Measurements from ENCODE around the gene RELN. TPM values are rescaled to one million over a fixed set of nuclear protein-coding genes. Genes with fewer than 3 reads are reported as not detected.
A peak's percentile ranks its signal among the peaks of the same experiment; 100 is the strongest.

The RELN gene
- total RNA-seq, 1 experiment from 2014 or later: 0.20 TPM

GRCh38 chr7:103879411-103879810 lies 110.0 kb downstream of the RELN start (continued):
- TF ChIP-seq, protein P1, sequence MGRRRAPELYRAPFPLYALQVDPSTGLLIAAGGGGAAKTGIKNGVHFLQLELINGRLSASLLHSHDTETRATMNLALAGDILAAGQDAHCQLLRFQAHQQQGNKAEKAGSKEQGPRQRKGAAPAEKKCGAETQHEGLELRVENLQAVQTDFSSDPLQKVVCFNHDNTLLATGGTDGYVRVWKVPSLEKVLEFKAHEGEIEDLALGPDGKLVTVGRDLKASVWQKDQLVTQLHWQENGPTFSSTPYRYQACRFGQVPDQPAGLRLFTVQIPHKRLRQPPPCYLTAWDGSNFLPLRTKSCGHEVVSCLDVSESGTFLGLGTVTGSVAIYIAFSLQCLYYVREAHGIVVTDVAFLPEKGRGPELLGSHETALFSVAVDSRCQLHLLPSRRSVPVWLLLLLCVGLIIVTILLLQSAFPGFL (CRISPR knock-in tag; IDR thresholded peaks at IDR 0.05; ENCODE audit: borderline replicate concordance): no peak
- no peak for TF ChIP-seq TEAD4 (CRISPR knock-in tag; IDR thresholded peaks at IDR 0.05)

DNA sequence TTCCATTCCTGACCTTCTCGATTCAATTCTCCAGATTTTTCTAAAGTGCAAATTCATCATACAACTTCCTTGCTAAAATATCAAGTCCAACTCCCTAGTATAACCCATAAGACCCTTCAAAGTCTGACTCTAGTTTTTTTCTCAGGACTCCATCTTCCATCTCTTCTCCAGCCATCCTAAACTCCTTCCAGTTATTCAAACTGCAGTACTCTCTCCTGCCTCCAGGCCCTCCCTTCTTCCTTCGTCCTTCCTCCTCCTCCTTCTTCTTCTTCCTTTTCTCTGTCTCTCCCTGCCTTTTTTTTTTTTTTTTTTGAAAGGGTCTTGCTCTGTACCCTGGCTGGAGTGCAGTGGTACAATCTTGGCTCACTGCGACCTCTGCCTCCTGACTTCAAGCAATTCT lies 111.9 kb downstream of the RELN start:
- H3K9me3 Mint-ChIP-seq: peaks cover 3% of the 10 kb centered on the region
- ChIA-PET CTCF (interaction anchor here (0.7 to 1.2 kb wide), 2 partner anchors 29 to 46 kb away, joined by 3 to 4 read pairs; no protein-coding TSS in a partner anchor), POLR2A (interaction anchor here (0.9 kb wide), 1 partner anchor 65 kb away, joined by 5 read pairs; no protein-coding TSS in a partner anchor)
- no peak overlapping the region for H3K27ac Mint-ChIP-seq
- DNase-seq (ENCODE audit: low spot score) (no peak), ATAC-seq (peak; percentile 58)
- H3K36me3 Mint-ChIP-seq: no peaks in the 10 kb centered on the region
- TF ChIP-seq STAT6 (CRISPR knock-in tag; conservative IDR thresholded peaks at IDR 0.05; ENCODE audit: low read depth) (no peak), ZBTB43 (CRISPR knock-in tag; IDR thresholded peaks at IDR 0.05) (no peak), MYBL2 (CRISPR knock-in tag; IDR thresholded peaks at IDR 0.05) (no peak)
- TF ChIP-seq, protein P2, sequence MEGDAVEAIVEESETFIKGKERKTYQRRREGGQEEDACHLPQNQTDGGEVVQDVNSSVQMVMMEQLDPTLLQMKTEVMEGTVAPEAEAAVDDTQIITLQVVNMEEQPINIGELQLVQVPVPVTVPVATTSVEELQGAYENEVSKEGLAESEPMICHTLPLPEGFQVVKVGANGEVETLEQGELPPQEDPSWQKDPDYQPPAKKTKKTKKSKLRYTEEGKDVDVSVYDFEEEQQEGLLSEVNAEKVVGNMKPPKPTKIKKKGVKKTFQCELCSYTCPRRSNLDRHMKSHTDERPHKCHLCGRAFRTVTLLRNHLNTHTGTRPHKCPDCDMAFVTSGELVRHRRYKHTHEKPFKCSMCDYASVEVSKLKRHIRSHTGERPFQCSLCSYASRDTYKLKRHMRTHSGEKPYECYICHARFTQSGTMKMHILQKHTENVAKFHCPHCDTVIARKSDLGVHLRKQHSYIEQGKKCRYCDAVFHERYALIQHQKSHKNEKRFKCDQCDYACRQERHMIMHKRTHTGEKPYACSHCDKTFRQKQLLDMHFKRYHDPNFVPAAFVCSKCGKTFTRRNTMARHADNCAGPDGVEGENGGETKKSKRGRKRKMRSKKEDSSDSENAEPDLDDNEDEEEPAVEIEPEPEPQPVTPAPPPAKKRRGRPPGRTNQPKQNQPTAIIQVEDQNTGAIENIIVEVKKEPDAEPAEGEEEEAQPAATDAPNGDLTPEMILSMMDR (IDR thresholded peaks at IDR 0.05): 0 out of 2 replicates have a peak, but pooled peaks have one; percentile 18
- H3K4me1 Mint-ChIP-seq: peaks cover 10% of the 10 kb centered on the region
- H3K27me3 Mint-ChIP-seq (ENCODE audit: low read depth): no peaks in the 10 kb centered on the region
- no peak overlapping the region for H3K4me3 Mint-ChIP-seq

- Mint-ChIP-seq H3K4me1 (peaks cover 3% of the 10 kb centered on the region; the same call in 1 of the 2 replicates), H3K36me3 (0 out of 2 replicates have a peak, but pooled peaks cover 2% of the 10 kb centered on the region), H3K4me3 (no peak overlapping the region), H3K27ac (no peak overlapping the region), H3K9me3 (peaks cover 6% of the 10 kb centered on the region), H3K27me3 (ENCODE audit: low read depth) (no peaks in the 10 kb centered on the region)
- ChIA-PET POLR2A (no interaction called here), CTCF (no interaction called here)
- no peak for ATAC-seq
- no peak for DNase-seq (ENCODE audit: low spot score)
- TF ChIP-seq FOXP1 (CRISPR knock-in tag; IDR thresholded peaks at IDR 0.05; ENCODE audit: borderline replicate concordance): no peak
- TF ChIP-seq ESRRA (CRISPR knock-in tag; IDR thresholded peaks at IDR 0.05; ENCODE audit: borderline replicate concordance): no peak
- TF ChIP-seq, protein P3, sequence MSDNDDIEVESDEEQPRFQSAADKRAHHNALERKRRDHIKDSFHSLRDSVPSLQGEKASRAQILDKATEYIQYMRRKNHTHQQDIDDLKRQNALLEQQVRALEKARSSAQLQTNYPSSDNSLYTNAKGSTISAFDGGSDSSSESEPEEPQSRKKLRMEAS (CRISPR knock-in tag; IDR thresholded peaks at IDR 0.05): no peak
- TF ChIP-seq, protein P4, sequence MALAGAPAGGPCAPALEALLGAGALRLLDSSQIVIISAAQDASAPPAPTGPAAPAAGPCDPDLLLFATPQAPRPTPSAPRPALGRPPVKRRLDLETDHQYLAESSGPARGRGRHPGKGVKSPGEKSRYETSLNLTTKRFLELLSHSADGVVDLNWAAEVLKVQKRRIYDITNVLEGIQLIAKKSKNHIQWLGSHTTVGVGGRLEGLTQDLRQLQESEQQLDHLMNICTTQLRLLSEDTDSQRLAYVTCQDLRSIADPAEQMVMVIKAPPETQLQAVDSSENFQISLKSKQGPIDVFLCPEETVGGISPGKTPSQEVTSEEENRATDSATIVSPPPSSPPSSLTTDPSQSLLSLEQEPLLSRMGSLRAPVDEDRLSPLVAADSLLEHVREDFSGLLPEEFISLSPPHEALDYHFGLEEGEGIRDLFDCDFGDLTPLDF (CRISPR knock-in tag; IDR thresholded peaks at IDR 0.05): no peak
These were observed 113.7 kb downstream of the RELN start for GRCh38 chr7:103875718-103876117.

GRCh38 chr7:103871473-103871872 lies 118.0 kb downstream of the RELN start:
- ChIA-PET CTCF (no interaction called here), POLR2A (no interaction called here)
- Mint-ChIP-seq H3K36me3 (0 out of 2 replicates have a peak, but pooled peaks cover 2% of the 10 kb centered on the region), H3K27ac (no peak overlapping the region), H3K9me3 (peaks cover 3% of the 10 kb centered on the region), H3K4me3 (no peak overlapping the region), H3K4me1 (peaks cover 2% of the 10 kb centered on the region; the same call in 1 of the 2 replicates), H3K27me3 (ENCODE audit: low read depth) (no peaks in the 10 kb centered on the region)
- ATAC-seq (no peak), DNase-seq (ENCODE audit: low spot score) (no peak)
- TF ChIP-seq E2F5 (CRISPR knock-in tag; IDR thresholded peaks at IDR 0.05): no peak
- no peak for TF ChIP-seq ZNF263 (CRISPR knock-in tag; IDR thresholded peaks at IDR 0.05; ENCODE audit: low read depth)
- no peak for TF ChIP-seq RELA (CRISPR knock-in tag; IDR thresholded peaks at IDR 0.05; ENCODE audit: borderline replicate concordance)
- no peak for TF ChIP-seq USF1 (CRISPR knock-in tag; IDR thresholded peaks at IDR 0.05)
- no peak for TF ChIP-seq GABPB1 (CRISPR knock-in tag; IDR thresholded peaks at IDR 0.05)
